HG03342 (cell line): Measurements from ENCODE around the gene LRRC47.

Source experiments
- ATAC-seq: cut with Tn5 transposase; IDR thresholded peaks from one replicate; pipeline ENCODE4 v1.9.1; 2021; ENCODE audit warnings: mild to moderate bottlenecking, moderate library complexity; ENCODE audit not compliant: unreplicated experiment

LRRC47 gene

DNA sequence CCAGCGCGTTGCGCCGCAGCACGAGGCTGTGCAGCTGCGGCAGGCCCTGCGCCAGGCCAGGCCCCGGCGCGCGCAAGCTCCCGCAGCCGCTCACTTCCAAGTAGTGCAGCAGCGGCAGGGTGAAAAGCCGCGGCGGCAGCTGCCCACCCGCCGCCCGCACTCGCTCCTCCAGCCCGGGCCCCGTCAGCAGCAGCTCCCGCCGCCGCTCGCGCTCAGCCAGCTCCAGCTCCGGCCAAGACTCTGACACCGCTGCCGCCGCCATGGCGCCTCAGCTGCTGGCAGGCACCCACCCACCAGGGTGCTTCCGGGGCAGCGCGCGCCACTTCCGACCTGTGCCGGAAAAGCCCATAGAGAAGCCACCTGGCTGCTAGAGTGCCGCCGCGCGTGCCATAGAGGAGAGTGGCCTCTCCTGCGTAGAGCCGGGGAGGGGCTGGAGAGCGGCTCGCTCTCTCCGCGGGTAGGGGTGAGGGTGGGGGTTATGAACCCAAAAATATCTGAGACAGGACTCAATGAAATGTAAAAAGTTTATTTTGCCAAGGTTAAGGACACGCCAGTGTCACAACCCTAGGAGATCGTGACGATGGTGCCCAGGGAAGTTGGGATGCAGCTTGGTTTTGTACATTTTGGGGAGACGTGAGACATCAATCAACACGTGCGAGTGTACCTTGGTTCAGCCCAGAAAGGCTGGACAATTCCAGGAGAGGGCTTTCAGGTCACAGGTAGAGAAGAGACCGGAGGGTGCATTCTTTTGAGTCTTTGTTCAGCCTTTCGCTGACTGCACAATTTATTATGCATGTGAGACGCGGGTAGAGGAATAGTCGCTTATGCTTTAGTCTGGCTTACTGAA lies at the start of gene LRRC47:
LRRC47 (minus strand) TSS at position 284 of the 847 bp plus-strand sequence; CDS start at position 262, 22 bp downstream.
- ATAC-seq = peak; percentile 97

- ATAC-seq = no peak
Observed at GRCh38 chr1:3842912-3843311, 46.6 kb upstream of the LRRC47 start.

- ATAC-seq = no peak
Observed at GRCh38 chr1:3841491-3841890, 45.2 kb upstream of the LRRC47 start.

DNA sequence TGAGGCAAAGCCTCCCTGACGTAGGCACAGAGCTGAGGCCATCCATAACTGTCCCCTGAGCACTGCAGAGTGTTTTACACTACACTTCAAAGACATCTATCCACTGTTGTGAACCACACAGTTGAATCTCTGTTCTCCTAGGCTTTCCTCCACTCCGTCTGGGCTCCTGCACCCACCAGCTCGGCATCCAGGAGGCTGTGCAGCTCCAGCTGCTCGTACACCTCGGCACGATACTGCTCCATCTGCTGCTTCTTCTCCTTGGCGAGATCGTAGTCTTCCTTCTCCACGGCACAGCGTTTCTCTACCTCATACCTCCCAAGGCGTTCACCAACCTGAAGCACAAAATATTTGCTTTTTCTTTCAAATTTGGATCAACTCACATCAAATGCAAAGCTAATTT lies 42.5 kb upstream of the LRRC47 start:
- ATAC-seq = no peak

GRCh38 chr1:3837685-3838084 lies 41.4 kb upstream of the LRRC47 start:
- no peak for ATAC-seq

DNA sequence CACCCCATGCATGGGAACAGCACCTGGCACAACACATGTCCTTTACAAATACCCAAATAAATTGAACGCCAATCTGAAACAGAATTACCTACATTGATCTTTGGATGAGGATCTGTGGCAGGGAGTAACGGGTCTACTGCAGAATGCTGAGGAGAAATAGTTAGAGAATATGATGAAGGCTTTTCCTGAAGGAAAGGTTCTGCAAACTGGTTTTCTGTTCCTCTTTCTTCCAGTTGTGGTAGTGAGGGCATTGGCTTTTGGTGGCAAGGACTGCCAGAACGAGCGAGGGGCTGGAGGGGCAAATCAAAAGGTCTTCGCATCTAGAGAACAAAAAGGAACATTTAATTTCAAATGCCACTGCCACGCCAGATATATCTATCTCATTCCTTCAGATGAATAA lies 40.9 kb upstream of the LRRC47 start:
- ATAC-seq = no peak

DNA sequence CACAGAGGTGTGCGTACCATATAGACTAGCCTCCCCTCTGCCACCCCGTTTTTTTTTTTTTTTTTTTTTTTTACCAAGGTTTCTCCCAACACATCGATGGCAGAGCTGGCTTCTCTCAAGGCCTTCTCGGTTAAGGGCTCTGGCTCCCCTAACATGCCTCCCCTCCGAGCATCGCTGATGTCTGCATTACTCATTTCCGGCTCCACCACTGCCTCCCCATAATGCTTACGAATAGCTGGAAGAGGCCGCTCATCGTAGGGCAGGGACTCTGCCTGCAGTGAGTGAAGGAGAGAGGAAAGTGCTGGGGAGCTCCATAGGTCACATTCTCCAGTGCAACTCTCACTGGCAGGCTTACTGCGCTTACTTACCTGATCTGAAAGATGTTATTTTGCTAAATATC lies 40.1 kb upstream of the LRRC47 start:
- no peak for ATAC-seq

- no peak for ATAC-seq
Observed at GRCh38 chr1:3834701-3835100, 38.4 kb upstream of the LRRC47 start.

DNA sequence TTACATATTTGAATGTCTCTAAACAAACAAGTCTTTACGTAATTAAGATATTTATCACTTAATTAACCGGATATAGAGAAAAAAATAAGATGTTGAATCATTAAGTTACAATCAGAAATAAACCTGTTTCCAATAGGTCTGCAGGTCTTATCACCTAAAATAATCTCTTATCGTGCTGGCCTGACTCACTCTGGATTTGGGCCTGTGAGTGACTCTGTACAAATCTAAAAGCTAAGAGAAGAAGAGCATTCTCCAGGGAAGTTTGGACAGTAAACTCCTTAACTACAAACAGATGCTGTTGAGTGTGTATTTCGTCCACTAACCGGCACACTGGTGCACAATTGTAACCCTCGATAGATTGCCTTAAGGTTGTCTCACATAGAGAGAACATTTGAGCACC lies 35.4 kb upstream of the LRRC47 start:
- ATAC-seq = no peak

DNA sequence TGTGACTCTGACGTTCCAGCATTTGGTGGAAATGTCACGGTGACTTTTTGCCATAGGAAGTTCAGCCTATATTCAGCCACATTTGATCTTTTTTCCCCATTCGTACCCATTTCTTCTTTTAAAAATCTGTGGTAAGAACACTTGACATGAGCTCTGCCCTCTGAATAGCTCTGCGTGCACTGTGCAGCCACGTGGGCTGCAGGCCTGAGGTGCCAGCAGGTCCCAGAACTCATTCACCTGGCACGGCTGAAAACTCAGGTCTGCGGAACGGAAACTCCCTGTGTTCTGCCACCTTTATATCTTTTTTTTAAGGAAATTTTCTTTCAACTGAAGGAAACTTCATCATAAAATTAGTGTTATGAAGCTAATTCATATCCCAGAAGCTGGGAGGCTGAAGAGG lies 32.1 kb upstream of the LRRC47 start:
- no peak for ATAC-seq

DNA sequence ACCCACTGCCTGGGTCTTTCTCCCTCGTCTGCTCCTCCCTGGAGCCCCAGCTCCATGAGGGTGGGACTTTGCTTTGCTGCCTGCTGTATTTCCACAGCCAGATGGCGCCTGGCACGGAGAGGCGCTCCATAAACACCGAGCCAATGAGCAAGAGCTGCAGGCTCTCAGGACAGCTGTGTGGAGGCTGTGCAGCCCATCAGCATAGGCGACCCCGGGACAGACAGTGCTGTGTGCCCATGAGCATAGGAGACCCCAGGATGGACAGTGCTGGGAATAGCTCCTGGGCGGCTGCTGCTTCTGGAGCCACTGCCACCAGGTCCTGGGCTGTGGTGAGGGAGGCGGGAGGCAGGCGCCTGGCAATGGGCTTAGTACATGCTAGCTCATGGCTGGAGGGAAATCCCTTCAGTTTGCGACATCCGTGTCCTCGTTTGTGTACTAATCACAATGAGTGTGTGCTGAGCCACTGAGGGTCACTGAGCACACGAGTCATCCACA lies 31.6 kb upstream of the LRRC47 start:
- no peak for ATAC-seq

DNA sequence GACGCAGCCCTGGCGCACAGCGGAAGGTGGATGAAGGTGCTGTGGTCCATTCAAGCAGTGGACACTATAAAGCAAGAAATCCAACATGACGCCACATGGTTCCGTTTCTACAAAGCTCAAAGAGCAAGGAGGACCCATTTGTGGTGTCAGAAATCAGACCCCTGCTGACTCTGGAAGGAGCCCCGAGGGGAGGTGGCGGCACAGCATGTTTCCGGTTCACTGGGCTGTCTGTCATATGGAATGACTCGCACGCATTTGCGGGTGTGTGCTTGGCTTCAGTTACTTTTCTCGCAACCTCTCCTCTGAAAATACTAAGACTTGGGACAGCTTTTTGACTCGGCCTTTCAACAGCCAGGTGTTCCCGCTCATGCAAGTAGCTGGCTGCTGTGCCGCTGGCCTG lies 29.1 kb upstream of the LRRC47 start:
- ATAC-seq = no peak

GRCh38 chr1:3824650-3825049 lies 28.4 kb upstream of the LRRC47 start:
- ATAC-seq = no peak

DNA sequence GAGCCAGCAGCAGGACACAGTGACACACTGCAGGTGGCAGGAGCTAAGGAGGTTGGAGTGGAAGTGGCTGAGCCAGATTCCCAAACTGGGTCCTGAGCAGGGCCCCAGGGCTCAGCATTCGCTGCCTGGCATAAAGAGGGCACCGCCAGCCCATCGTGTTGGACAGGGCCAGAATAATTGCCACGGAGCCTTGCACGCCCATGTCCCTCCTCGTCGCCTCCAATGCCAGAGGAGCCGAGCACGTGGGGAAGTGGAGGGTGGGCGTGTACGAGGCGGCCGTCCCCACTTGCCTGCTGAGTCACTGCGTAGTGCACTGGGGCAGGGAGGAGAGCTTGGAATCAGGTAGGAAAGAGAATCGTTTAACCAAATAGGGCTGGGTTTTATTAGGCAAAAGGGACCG lies 26.1 kb upstream of the LRRC47 start:
- no peak for ATAC-seq

DNA sequence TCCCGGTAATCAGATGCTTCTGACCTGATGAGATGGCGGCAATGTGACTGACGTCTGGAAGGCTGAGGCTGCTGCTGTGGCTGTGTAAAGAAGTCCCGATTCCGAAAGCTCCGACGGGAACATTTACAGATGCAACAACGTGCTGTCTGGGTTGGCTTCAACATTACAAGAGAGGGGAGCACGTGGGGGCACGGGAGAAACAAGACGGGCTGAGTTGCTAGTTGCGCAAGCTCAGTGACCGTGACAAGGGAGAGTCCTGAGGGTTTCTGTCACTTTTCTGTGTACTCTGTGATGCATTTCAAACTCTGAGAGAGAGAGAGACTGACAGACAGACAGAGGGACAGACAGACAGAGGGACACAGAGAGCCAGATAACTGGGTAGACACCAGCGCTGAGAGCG lies 25.6 kb upstream of the LRRC47 start:
- no peak for ATAC-seq

DNA sequence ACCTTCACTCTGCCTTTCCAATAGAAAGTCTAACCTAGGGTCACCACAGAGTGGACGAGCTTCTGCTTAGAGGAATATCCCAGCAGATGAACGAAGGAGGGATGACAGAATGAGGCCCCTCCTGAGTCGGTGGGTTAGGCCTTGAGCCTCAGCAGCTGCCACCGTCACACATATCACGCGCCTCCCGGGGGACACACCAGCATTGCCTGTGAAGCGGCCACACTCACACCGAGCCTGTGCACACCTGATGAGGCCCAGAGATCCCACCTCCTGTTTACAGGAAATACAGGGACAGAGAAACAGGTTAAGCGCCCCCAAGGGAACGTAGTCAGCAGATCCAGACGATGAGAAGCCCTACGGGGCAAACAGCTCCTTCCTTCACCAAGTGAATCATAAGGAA lies 25.1 kb upstream of the LRRC47 start:
- ATAC-seq = no peak

DNA sequence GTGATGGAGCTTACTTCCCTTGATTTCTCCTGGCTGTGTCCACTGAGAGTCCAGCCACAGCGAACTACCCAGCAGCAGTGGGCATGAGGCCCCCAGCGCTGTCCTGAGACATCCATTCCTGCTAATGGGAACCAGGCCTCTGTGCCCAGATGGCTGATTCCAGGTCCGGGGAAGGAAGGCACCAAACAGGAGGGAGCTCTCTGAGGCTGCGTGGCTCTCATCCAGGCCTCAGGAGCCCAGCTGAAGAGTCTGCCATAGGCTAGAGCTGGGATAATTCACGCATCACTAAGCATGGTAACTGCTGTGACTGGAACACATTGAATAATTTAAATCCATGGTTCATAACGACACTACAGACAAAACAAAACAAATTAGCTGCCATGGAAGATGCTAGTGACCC lies 24.7 kb upstream of the LRRC47 start:
- ATAC-seq = no peak

DNA sequence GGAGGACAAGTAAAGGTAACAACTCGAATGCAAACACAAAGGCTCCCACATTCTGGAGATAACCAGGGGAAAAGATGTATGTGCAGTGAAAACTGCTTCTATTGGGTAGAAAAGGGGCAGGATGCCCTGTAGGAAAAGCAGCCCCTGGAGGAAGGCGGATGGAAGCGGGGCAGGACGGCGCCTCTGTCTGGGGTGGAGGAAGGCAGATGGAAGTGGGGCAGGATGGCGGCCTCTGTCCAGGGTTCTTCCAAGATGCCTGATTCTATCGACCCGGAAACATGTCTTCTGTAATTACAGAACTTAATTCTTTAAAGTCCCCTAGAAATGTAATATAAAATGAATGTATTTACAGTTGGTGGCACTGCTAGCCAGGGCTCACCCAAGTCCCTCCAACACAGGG lies 24.0 kb upstream of the LRRC47 start:
- ATAC-seq = no peak

GRCh38 chr1:3819771-3820200 lies 23.5 kb upstream of the LRRC47 start:
- ATAC-seq = no peak

GRCh38 chr1:3817821-3818597 lies 21.7 kb upstream of the LRRC47 start:
- no peak for ATAC-seq

DNA sequence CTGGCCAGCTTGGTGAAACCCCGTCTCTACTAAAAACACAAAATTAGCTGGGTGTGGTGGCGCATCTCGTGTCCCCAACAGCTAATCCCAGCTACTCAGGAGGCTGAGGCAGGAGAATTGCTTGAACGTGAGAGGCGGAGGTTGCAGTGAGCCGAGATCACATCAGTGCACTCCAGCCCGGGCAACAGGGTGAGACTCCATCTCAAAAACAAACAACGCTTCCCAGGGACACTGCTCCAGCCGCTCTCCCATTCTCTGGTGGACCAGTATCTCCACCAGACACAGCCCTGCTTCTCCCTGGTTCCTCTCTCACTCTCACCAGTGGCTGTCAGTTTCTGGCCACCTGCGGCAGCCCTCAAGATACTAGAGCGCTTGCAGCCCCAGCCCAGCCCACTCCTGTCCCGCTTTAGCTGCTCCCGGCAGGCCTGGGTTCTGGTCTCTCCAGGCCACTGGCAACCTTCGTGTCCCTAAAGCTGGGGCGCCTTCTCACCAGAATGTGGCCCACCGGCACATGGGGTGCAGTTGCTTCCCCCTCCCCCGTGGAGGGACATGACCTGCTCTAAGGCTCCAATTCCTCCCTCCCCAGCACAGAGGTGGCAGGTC lies 20.9 kb upstream of the LRRC47 start:
- no peak for ATAC-seq
